Mononuclear cell (primary cell): ENCODE results near the gene PCDH9. TPM values are rescaled to one million over a fixed set of nuclear protein-coding genes. Genes with fewer than 3 reads are reported as not detected.

ENCODE experiments used
- H3K27me3 ChIP-seq: 2 replicates; pipeline ENCODE4 v1.6.0; 2011; ENCODE audit warnings: low read length, control low read depth; ENCODE audit not compliant: insufficient read depth
- H3K4me1 ChIP-seq: 2 replicates; pipeline ENCODE4 v1.5.1; 2011; ENCODE audit warnings: mild to moderate bottlenecking, low read length, control low read depth; ENCODE audit not compliant: insufficient read depth
- H3K4me3 ChIP-seq: 2 replicates; pipeline ENCODE4 v1.5.1; 2011; ENCODE audit warnings: mild to moderate bottlenecking, low read length, moderate library complexity
- H3K9me3 ChIP-seq: 2 replicates; pipeline ENCODE4 v1.5.1; 2011; ENCODE audit warnings: low read depth, mild to moderate bottlenecking, control low read depth, low read length
- total RNA-seq: library from RNA; depleted of rRNA; stranded (reverse); fragments of >200 nt; gene quantifications from one replicate; pipeline ENCODE4 v1.2.3, GENCODE V29; 2012

Gene PCDH9
- total RNA-seq, 1 donor = 1.5 TPM

DNA sequence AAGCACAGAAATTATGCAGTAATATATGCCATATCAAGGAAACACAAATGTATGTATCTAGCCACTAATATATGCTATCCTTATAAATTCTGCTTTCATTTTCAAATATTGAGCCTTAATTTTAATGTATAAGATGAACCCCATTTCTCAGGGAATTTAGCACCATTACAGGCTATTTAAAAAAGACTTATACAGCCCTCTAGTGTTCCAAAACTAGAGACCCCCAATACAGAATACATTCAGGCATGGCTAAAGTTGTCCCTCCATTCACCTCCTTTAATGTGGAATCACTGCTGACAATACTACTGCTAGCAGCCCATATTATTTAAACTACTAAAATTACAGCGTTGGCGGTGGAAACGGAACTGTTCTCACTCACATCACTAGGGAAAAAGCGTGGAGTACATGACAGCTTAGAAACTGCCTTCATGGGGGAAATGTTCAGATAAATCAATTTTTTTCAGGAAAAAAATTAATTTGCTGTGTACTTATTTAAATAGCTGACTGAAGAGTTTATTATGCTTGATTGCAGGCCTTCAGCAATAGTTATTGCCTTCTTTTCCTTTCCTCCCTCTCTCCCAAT, 541.0 kb downstream of the PCDH9 start:
- Histone ChIP-seq H3K4me1 (no peaks in the 10 kb centered on the region), H3K27me3 (no peaks in the 10 kb centered on the region), H3K4me3 (no peak overlapping the region), H3K9me3 (no peaks in the 10 kb centered on the region)

DNA sequence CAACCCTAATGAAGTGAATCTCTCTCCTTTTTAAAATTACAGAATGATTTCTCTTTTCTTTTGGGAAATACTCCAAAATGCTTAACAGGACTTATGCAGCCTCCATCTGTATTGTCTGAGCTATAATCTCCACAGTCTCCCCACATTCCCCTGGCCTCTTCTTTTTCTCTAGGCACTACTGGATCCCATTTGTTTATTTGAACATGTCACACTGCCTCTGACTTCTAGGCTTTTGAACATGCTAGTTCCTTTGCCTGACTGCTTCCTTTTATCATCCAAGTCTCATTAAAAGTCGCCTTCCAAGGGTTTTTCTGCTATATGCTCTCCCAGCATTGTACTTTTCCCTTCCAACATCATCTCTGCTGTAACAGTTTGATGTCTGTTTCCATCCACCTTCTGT, 548.7 kb downstream of the PCDH9 start:
- no peaks in the 10 kb centered on the region for H3K27me3 ChIP-seq
- no peak overlapping the region for H3K4me3 ChIP-seq
- no peaks in the 10 kb centered on the region for H3K4me1 ChIP-seq
- no peaks in the 10 kb centered on the region for H3K9me3 ChIP-seq

DNA sequence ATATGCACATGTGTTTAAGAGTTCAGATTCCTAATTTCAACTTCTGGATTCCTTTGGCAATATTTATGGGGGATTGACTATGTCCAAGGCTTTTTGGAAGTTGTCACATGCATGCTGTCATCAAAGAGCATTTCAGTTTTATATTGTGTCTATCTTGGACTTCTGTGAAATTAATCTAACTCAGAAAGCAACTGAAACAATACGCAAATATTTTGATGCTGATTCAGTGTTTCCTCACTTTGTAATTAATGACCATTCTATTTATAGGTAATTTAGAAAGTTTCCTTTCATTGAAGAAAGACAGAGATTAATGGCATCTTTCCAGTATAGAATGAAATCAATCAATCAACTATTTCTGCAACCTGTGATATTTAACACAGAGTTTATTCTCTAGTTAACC, 550.1 kb downstream of the PCDH9 start:
- Histone ChIP-seq H3K4me3 (no peak overlapping the region), H3K9me3 (no peaks in the 10 kb centered on the region), H3K27me3 (no peaks in the 10 kb centered on the region), H3K4me1 (no peaks in the 10 kb centered on the region)

DNA sequence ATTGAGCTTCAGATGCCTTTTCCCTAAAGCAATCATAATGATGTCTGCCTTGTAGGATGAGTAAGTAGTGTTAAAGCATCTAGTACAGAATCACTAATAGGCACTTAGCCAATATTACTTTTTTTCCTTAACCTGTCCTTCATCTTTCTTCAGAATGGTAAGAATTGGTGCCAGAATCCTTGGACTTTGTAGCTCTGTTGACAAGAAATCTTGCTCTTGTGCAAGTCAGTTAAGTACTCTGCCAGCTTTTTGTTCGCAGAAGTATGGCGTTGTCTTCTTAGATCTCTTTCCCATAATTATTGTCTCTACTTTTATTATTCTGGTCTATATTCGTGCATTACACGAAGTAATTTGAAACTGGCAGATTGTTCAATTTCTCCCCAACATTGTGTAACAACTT, 554.5 kb downstream of the PCDH9 start:
- Histone ChIP-seq H3K4me1 (no peaks in the 10 kb centered on the region), H3K27me3 (no peaks in the 10 kb centered on the region), H3K9me3 (no peaks in the 10 kb centered on the region), H3K4me3 (no peak overlapping the region)

DNA sequence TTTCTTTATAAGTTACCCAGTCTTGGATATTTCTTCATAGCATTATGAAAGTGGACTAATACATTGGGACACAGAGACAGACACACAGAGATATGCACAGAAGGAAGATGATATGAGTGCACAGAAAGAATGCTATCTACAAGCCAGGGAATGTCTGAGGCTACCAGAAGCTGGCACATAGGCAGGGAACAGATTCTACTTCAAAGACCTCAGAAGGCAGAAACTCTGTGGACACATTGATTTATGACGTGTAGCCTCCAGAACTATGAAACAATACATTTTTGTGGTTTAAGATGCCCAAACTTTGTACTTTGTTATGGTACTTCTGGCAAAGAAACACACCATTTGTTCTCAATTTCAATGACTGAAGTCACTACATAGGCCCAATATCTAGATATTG, 556.7 kb downstream of the PCDH9 start:
- no peak overlapping the region for H3K4me3 ChIP-seq
- no peaks in the 10 kb centered on the region for H3K9me3 ChIP-seq
- no peaks in the 10 kb centered on the region for H3K27me3 ChIP-seq
- H3K4me1 ChIP-seq = no peaks in the 10 kb centered on the region

DNA sequence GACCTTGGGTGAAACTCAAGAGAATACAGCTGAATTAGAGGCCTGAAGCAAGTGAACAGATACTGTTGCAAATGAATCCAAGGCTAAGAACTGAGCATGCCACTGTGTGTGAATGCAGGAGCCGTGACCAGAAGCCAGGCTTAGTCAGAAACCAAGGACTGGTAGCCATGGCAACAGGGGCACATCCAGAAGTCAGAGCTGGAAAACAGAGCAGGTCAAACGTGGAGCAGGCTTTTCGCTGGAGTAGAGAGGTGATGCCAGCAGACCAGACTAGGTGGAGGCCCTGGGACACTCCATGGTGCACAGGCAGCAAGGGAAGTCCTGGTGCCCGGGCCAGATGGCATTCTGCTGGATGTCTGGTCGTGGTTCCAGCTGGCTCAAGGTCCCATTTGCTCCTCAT, 564.1 kb downstream of the PCDH9 start:
- Histone ChIP-seq H3K4me1 (no peaks in the 10 kb centered on the region), H3K27me3 (no peaks in the 10 kb centered on the region), H3K9me3 (no peaks in the 10 kb centered on the region)

DNA sequence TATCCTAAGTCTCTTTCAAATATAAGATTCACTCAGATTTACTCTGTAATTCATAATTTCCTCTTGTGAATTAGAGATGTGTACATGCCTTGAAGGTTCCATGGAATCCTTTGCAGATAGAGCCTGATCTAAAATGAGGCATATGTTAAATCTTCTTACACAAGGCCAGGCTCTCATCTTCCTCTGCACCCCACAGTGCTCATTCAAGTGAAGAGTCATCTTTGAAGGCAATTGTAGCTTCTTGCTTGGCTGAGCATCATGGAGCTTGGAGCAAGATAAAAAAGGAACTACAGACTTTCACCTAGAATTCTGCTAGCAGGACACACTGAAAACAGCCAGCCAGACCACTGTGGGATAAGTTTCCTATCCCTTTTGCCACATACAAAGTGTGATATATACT, 566.4 kb downstream of the PCDH9 start:
- no peaks in the 10 kb centered on the region for H3K9me3 ChIP-seq
- H3K27me3 ChIP-seq = no peaks in the 10 kb centered on the region

More for the DNA sequence above, 564.1 kb downstream of the PCDH9 start:
- H3K4me3 ChIP-seq = no peak overlapping the region

DNA sequence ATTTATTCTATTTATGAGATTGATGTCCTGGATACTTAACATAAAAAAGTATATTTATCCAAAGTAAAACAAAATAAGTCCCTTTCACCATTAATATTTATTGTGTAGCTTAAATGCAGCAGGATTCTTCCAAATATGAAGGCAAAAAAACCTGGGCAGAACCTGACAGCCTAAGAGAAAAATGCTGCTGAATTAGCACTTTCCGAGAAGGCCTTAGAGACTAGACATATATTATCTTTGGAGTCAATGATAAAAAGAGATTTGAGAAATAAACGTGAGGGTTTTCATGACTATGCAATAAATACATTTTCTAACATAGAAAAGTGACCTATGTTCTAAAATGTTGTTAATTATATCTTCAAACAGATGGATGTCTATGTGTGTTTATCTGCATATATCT, 566.9 kb downstream of the PCDH9 start:
- H3K4me1 ChIP-seq = no peaks in the 10 kb centered on the region
- H3K4me3 ChIP-seq = no peak overlapping the region
- no peaks in the 10 kb centered on the region for H3K27me3 ChIP-seq
- H3K9me3 ChIP-seq = no peaks in the 10 kb centered on the region

More for the DNA sequence above, 566.4 kb downstream of the PCDH9 start:
- Histone ChIP-seq H3K4me3 (no peak overlapping the region), H3K4me1 (no peaks in the 10 kb centered on the region)

DNA sequence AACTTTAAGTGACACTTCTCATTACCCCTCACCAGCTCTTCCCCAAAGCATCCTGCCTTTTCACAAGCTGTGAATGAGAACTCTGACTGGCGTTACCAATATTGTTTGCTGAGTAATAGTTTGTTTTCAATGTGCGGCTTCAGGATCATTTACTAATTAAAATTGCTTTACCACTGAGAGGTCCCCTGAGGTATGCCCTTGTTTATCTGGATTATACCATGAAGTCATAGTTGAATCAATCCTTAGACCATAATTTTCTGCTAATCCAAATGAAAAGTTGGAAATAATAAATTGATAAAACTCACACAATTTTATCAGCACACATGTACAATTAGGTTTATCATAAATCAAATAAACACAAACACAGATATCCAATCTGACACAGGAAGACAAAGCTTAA, 568.8 kb downstream of the PCDH9 start:
- Histone ChIP-seq H3K9me3 (no peaks in the 10 kb centered on the region), H3K27me3 (no peaks in the 10 kb centered on the region), H3K4me1 (no peaks in the 10 kb centered on the region), H3K4me3 (no peak overlapping the region)

DNA sequence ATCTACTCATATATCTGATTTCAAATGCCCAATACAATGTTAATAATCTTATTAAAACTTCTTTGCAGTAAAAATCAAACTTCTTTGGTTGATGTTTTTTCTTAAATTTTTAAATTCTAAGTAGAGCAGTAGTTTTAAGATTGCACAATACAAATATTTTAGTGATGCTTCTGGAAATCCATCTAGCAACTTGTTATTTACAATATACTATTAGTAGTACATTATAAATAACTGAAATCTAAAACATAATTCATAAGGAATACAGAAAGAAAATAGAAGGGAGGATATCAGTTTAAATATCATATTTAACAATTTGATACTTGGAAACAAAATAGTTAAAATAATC, 569.7 kb downstream of the PCDH9 start:
- no peaks in the 10 kb centered on the region for H3K9me3 ChIP-seq
- H3K27me3 ChIP-seq = no peaks in the 10 kb centered on the region
- no peak overlapping the region for H3K4me3 ChIP-seq
- no peaks in the 10 kb centered on the region for H3K4me1 ChIP-seq

DNA sequence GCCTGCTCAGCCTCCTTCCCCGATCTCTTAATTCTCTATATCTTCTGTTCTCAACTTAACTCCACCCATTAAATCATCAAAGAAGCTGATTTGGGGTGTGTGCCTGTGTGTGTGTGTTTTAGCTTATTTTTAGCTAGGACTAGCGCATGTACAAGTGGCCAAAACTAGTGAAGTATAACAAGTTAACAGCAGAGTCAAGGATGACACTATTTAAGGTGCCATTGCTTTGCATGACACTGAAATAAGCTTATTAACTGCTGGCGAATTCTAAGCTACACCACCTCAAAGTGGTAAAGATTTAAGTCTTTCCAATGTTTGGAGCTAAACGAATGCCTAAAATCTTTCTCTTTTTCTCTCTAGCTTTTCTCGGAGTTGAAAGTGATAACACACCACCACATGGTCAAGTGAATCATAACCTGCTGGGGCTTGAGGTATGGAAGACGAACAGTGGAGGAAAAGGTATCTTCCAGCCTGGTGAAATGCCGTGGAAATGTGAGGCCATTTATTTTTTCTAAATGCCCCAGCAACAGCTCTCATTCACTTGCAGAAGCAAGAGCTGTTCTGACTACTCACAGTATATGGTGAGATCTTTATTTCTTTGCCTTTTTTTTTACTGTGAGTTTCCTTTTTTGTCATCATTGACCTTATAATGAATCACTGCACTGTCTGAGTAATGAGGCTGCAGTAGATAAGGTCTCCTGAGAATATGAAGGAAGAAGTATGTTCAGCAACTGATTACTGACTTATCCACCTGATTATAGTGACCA, 570.3 kb downstream of the PCDH9 start:
- no peaks in the 10 kb centered on the region for H3K27me3 ChIP-seq
- H3K4me1 ChIP-seq = no peaks in the 10 kb centered on the region
- H3K9me3 ChIP-seq = no peaks in the 10 kb centered on the region
- no peak overlapping the region for H3K4me3 ChIP-seq

DNA sequence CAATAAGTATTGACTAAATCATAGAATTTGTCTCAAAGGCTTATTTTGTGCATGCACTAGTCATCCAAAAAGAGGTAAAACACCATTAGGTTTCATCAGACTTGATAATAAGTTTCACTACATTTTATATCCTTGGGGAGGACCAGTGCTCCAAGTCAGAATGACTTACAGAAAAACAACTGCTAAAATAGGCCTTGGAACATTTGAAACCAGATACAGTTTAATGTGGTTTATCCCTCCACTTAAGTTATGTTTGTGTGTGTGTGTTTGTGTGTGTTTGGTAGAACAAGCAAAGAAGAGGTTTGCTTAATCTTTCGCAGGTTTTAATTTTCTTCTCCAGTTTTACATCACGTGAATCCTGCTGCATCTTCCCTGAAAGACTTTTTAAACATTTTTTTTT, 570.9 kb downstream of the PCDH9 start:
- Histone ChIP-seq H3K4me1 (no peaks in the 10 kb centered on the region), H3K27me3 (no peaks in the 10 kb centered on the region), H3K4me3 (no peak overlapping the region), H3K9me3 (no peaks in the 10 kb centered on the region)

DNA sequence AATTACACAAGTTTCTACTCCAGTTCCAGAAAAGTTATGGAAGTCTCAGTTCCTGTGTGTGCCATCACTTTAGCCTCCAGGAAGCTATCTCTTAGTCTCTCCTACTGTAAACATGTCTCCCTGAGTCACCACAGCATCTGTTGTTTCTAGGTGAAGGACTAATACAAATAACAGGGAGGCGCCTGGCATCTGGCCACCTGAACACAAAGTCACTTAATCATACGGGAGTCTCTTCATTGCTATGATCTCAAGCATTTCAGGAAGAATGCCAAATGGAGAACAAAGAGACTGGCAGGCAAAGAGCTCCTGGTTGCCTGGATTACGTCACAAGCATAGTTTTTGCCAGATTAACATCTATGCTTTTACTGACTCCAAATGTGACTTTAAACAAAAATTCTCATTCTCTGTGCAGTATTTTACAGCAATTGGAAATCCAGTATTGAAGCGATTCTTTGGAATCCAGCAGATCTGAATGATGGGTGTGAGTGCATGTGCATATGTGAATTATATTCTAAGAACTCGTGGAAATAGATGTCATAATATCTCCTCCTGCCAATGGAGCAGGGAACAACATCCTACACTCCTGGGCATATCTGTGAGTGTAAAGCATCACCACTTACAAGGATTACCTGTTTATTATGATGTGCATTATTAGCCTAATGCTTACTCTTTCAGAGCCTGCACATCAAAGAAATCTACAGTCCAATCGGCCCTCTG, 572.8 kb downstream of the PCDH9 start:
- Histone ChIP-seq H3K9me3 (no peaks in the 10 kb centered on the region), H3K27me3 (no peaks in the 10 kb centered on the region)

DNA sequence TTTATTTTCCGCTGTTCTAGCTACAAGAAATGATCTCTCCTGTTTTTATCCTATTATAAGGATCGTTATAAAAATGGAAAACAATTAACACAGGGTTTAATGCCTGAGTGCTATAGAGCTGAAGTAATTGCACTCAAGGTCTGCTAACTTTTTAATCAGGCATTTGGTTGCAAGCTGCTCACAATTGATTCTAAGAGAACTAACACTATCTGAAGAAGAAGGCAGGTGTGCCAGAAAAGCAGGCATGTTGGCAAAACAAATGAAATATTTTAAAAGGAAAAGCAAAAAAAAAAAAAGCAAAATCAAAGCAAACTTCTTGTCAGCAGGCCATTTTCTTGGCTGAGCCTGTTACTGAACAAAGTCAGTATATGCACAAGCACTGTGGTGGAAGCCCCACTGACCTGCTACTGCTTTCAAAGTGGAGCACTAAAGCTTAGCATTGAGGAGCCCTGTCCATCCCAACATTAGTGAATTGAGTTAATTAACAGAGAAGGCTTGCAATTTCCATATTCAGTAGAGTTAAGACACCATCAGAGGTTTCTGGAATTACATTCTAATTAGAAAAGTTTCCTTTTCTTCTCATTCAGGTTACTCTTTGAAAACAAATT, 574.2 kb downstream of the PCDH9 start:
- H3K4me3 ChIP-seq = no peak overlapping the region
- H3K4me1 ChIP-seq = no peaks in the 10 kb centered on the region
- H3K9me3 ChIP-seq = peaks cover 5% of the 10 kb centered on the region
- no peaks in the 10 kb centered on the region for H3K27me3 ChIP-seq

More for the DNA sequence above, 572.8 kb downstream of the PCDH9 start:
- Histone ChIP-seq H3K4me3 (no peak overlapping the region), H3K4me1 (no peaks in the 10 kb centered on the region)

DNA sequence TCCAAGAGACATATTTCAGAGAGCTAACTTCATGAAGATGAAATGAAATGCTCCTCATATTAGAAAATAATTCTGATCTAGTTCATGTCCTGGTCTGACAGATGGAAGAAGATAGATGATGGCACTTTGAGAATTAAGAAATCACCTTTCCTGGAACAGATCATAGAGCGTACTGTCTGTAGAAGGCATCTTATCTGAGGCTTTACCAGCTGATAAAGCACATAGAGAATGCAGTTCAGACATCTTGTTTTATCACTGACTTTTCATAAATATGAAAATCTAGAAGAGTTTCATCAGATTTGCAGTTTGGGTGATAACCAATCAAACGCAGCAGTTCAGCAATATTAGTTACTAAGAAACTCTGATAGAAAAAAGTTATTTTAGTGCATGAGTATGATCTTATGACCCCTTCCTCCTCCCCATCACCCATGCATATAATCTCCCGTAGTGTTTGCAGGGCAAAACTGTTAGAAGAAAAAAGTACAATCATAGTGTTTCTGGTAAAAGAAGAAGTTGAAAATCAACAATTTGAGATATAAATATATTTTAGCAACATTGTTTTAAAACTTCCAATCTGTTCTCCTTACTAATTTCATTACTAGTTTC, 585.2 kb downstream of the PCDH9 start:
- H3K4me1 ChIP-seq = no peaks in the 10 kb centered on the region
- no peak overlapping the region for H3K4me3 ChIP-seq
- H3K27me3 ChIP-seq = no peaks in the 10 kb centered on the region
- no peaks in the 10 kb centered on the region for H3K9me3 ChIP-seq
